CD4-positive, alpha-beta T cell (primary cell): ENCODE results near the gene NUFIP1. TPM values are rescaled to one million over a fixed set of nuclear protein-coding genes. Genes with fewer than 3 reads are reported as not detected.
"Not testable (repeated sequence)": the region's sequence is repeated elsewhere in the genome, so short reads cannot be mapped to it uniquely, and the experiment has no call there.

Experiments used
- ATAC-seq: fragments of 200-7000 bp; cut with Tn5 transposase; one replicate; pipeline ENCODE4 v1.10.0; 2022; ENCODE audit warnings: mild to moderate bottlenecking; ENCODE audit not compliant: poor library complexity
- CTCF ChIA-PET: fragments of 350-600 bp; sonication (Branson Sonifier 250); formaldehyde crosslinking; loops from one replicate; lab custom pipeline; 2021; ENCODE audit warnings: antibody characterized with exemption, inconsistent platforms; lab: Charles Lee
- POLR2A ChIA-PET: fragments of 350-600 bp; sonication (Branson Sonifier 250); formaldehyde crosslinking; loops from one replicate; lab custom pipeline; 2021; ENCODE audit warnings: antibody characterized with exemption, inconsistent platforms; lab: Charles Lee
- DNase-seq, 14 experiments: peaks; one replicate each; pipeline ENCODE4 v3.0.0-alpha.2; 2013 to 2020; ENCODE audit warnings: mixed read lengths in 2 of 14
- H3K27ac ChIP-seq, 2 donors: one replicate each; pipeline versions ENCODE4 v1.5.1 to v1.7.0; 2013; ENCODE audit warnings: low read length in 2 of 2, low read depth in 1 of 2, mild to moderate bottlenecking in 1 of 2
- H3K27me3 ChIP-seq, 2 experiments: 1 replicate in 1 of 2; 2 replicates in 1 of 2; pipeline versions ENCODE4 v1.6.1 to v1.7.0; 2013; ENCODE audit warnings: low read length in 2 of 2, control low read depth in 1 of 2, mild to moderate bottlenecking in 1 of 2, moderate library complexity in 1 of 2; ENCODE audit not compliant: insufficient read depth in 2 of 2, control insufficient read depth in 1 of 2
- H3K36me3 ChIP-seq: one replicate; pipeline ENCODE4 v1.6.1; 2013; ENCODE audit warnings: low read length, control low read depth; ENCODE audit not compliant: insufficient read depth
- H3K4me1 ChIP-seq: one replicate; pipeline ENCODE4 v1.6.1; 2013; ENCODE audit warnings: low read length, control low read depth; ENCODE audit not compliant: insufficient read depth
- H3K4me3 ChIP-seq: one replicate; pipeline ENCODE4 v1.5.1; 2013; ENCODE audit warnings: mild to moderate bottlenecking, low read length, moderate library complexity
- H3K9me3 ChIP-seq, 2 experiments: 1 replicate in 1 of 2; 2 replicates in 1 of 2; pipeline versions ENCODE4 v1.6.1 to v1.7.0; 2013; ENCODE audit warnings: low read length in 2 of 2, mild to moderate bottlenecking in 2 of 2, control low read depth in 1 of 2, moderate library complexity in 1 of 2; ENCODE audit not compliant: control insufficient read depth in 1 of 2, insufficient read depth in 1 of 2
- H3K27ac Mint-ChIP-seq: one replicate; pipeline ENCODE4 v1.8.0; 2020; ENCODE audit warnings: mixed read lengths
- H3K27me3 Mint-ChIP-seq: one replicate; pipeline ENCODE4 v1.8.0; 2021; ENCODE audit warnings: mixed read lengths
- H3K36me3 Mint-ChIP-seq: one replicate; pipeline ENCODE4 v1.8.0; 2021; ENCODE audit warnings: low read depth, mixed read lengths
- H3K4me1 Mint-ChIP-seq: one replicate; pipeline ENCODE4 v1.8.0; 2021; ENCODE audit warnings: low read depth, mixed read lengths
- H3K4me3 Mint-ChIP-seq: one replicate; pipeline ENCODE4 v1.8.0; 2020; ENCODE audit warnings: mild to moderate bottlenecking, mixed read lengths
- H3K9me3 Mint-ChIP-seq: one replicate; pipeline ENCODE4 v1.8.0; 2020; ENCODE audit warnings: mixed read lengths
- intact Hi-C, 2 experiments: fragments of 100-400 bp; cut with DNase I in 1 of 2; cut with micrococcal nuclease in 1 of 2; formaldehyde crosslinking; loops; one replicate each; pipeline versions ENCODE4 v1.15.1 to v1.9.0; 2023 to 2025; cut with DNase I, micrococcal nuclease
- total RNA-seq, 174 experiments: library from RNA in 2 of 174; stranded (reverse) in 2 of 174; gene quantifications; one replicate each; pipeline ENCODE4 v1.2.3 and lab custom pipeline; 2021 to 2026
- TF ChIP-seq, protein P1 (sequence below): fragments of 200-600 bp; IDR thresholded peaks from one replicate; pipeline ENCODE4 v1.8.0; 2022; ENCODE audit warnings: antibody characterized with exemption, mild to moderate bottlenecking

NUFIP1 gene
- total RNA-seq, 2 experiments from 2014 or later: 4.3 to 4.4 TPM

DNA sequence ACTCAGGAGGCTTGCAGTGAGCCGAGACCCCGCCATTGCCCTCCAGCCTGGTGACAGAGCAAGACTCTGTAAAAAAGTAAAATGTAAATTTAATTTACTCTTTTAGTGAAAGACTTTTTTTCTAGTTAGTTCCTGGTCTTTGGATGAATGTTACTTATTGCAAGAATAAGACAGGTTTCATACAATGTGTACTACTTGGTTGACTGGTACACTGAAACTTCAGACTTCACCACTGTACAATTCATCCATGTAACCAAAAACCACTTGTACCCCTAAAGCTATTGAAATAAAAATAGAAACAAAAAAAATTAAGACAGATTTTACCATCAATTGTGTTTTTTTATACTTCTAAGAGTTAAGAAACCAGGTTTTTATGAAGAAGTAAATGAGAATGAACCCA, 35.6 kb upstream of the NUFIP1 start:
- TF ChIP-seq, protein P1, sequence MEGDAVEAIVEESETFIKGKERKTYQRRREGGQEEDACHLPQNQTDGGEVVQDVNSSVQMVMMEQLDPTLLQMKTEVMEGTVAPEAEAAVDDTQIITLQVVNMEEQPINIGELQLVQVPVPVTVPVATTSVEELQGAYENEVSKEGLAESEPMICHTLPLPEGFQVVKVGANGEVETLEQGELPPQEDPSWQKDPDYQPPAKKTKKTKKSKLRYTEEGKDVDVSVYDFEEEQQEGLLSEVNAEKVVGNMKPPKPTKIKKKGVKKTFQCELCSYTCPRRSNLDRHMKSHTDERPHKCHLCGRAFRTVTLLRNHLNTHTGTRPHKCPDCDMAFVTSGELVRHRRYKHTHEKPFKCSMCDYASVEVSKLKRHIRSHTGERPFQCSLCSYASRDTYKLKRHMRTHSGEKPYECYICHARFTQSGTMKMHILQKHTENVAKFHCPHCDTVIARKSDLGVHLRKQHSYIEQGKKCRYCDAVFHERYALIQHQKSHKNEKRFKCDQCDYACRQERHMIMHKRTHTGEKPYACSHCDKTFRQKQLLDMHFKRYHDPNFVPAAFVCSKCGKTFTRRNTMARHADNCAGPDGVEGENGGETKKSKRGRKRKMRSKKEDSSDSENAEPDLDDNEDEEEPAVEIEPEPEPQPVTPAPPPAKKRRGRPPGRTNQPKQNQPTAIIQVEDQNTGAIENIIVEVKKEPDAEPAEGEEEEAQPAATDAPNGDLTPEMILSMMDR: no peak
- CTCF ChIA-PET: interaction anchor here (0.6 kb wide), 1 partner anchor 260 kb away, joined by 3 read pairs; no protein-coding TSS in a partner anchor
- Histone ChIP-seq H3K4me3 (no peak overlapping the region), H3K36me3 (peaks cover 71% of the 10 kb centered on the region), H3K27ac (no peak overlapping the region), H3K9me3 (no peaks in the 10 kb centered on the region), H3K4me1 (no peaks in the 10 kb centered on the region), H3K27me3 (no peaks in the 10 kb centered on the region)
- intact Hi-C loops: no loop called here
- POLR2A ChIA-PET: no interaction called here
- Mint-ChIP-seq H3K4me1 (no peaks in the 10 kb centered on the region), H3K36me3 (peaks cover 75% of the 10 kb centered on the region), H3K9me3 (no peaks in the 10 kb centered on the region), H3K4me3 (no peak overlapping the region), H3K27ac (no peak overlapping the region), H3K27me3 (no peaks in the 10 kb centered on the region)
- no peak for DNase-seq
- no peak for ATAC-seq

DNA sequence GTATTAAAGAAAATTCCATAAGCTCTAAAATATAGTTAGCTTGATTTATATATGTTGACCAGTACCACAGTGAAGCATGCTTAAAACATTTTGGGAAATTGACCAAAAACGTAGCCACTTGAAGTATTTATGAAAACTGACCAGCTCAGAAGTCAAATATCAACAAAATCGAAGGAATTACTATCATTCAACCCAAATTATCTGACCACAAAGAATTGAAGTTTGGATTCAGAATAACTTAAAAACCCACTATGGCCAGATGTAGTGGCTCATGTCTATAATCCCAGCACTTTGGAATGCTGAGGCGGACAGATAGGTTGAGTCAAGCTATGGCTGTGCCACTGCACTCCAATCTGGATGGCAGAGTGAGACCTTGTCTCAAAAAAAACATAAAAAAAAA, 32.0 kb upstream of the NUFIP1 start:
- DNase-seq (no peak), ATAC-seq (no peak)
- Histone ChIP-seq H3K36me3 (peaks cover 59% of the 10 kb centered on the region), H3K4me1 (no peaks in the 10 kb centered on the region), H3K9me3 (no peaks in the 10 kb centered on the region), H3K27ac (no peak overlapping the region), H3K4me3 (no peak overlapping the region), H3K27me3 (no peaks in the 10 kb centered on the region)
- Mint-ChIP-seq H3K4me3 (no peak overlapping the region), H3K36me3 (peaks cover 70% of the 10 kb centered on the region), H3K9me3 (no peaks in the 10 kb centered on the region), H3K27me3 (no peaks in the 10 kb centered on the region), H3K27ac (no peak overlapping the region), H3K4me1 (no peaks in the 10 kb centered on the region)
- CTCF ChIA-PET: no interaction called here
- intact Hi-C loops: no loop called here
- POLR2A ChIA-PET: interaction anchor here (0.6 kb wide), 1 partner anchor 573 kb away, joined by 4 read pairs; no protein-coding TSS in a partner anchor
- TF ChIP-seq, protein P1: no peak

DNA sequence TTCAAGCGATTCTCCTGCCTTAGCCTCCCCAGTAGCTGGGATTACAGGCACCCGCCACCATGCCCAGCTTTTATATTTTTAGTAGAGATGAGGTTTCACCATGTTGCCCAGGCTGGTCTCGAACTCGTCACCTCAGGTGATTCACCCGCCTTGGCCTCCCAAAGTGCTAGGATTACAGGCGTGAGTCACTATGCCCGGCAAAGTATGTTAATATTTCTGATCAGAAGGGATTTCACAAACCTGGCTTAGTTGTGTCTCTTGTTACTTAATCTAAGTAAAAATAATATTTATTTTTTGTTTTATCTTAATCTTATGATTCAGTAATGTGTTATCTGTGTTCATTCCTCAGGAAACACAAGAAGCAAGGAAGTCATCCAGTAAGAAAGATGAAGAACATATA, 30.7 kb upstream of the NUFIP1 start:
- intact Hi-C loops, H3K9me3 ChIP-seq, H3K27me3 ChIP-seq, POLR2A ChIA-PET, H3K4me1 ChIP-seq, ATAC-seq, H3K4me3 ChIP-seq, H3K4me1 Mint-ChIP-seq, H3K27ac Mint-ChIP-seq, H3K27me3 Mint-ChIP-seq, H3K27ac ChIP-seq, CTCF ChIA-PET, H3K9me3 Mint-ChIP-seq, H3K4me3 Mint-ChIP-seq, DNase-seq: not testable (repeated sequence)
- H3K36me3 Mint-ChIP-seq: peaks cover 73% of the 10 kb centered on the region
- H3K36me3 ChIP-seq: peaks cover 61% of the 10 kb centered on the region

GRCh38 chr13:45016792-45017425, 27.6 kb upstream of the NUFIP1 start:
- TF ChIP-seq, protein P1: no peak
- no peaks in the 10 kb centered on the region for H3K9me3 Mint-ChIP-seq
- ATAC-seq: no peak
- no peaks in the 10 kb centered on the region for H3K4me1 Mint-ChIP-seq
- no peak overlapping the region for H3K4me3 ChIP-seq
- ChIA-PET POLR2A (no interaction called here), CTCF (no interaction called here)
- H3K9me3 ChIP-seq: no peaks in the 10 kb centered on the region
- peaks cover 85% of the 10 kb centered on the region for H3K36me3 Mint-ChIP-seq
- H3K27me3 ChIP-seq: no peaks in the 10 kb centered on the region
- DNase-seq: no peak
- no peak overlapping the region for H3K27ac Mint-ChIP-seq
- intact Hi-C loops: no loop called here
- no peaks in the 10 kb centered on the region for H3K4me1 ChIP-seq
- H3K36me3 ChIP-seq: peaks cover 48% of the 10 kb centered on the region
- no peak overlapping the region for H3K27ac ChIP-seq
- no peak overlapping the region for H3K4me3 Mint-ChIP-seq
- no peaks in the 10 kb centered on the region for H3K27me3 Mint-ChIP-seq
